NCI-H1048 (cell line): ENCODE data around the gene IFNA14.
"Not testable (repeated sequence)": the region's sequence is repeated elsewhere in the genome, so short reads cannot be mapped to it uniquely, and the experiment has no call there.

Source experiments
- DNase-seq: peaks from one replicate; lab custom pipeline; 2025; lab: John Stamatoyannopoulos, UW

Gene IFNA14

DNA sequence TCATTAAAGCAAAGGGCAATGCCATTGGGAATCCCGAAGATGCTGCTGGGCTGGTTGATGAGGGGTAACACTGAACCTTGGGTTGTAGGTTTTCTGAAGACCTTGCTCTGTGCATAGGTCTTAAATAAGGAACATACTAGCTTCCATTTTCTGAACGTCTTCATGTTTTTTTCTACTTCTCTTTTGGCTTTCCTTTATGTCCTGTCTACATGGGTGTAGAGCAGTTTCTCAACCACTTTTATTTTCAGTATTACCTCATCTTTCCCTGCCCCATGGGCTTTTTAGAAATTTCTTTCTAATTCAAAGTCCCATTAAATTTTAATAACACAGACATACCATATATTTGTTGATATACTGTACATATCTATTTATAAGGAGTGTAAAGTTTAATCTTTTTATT is at the start of gene IFNA14:
IFNA14 (minus strand) TSS at position 95 of the 400 bp plus-strand sequence; CDS start at position 25, 70 bp downstream.
- no peak for DNase-seq

DNA sequence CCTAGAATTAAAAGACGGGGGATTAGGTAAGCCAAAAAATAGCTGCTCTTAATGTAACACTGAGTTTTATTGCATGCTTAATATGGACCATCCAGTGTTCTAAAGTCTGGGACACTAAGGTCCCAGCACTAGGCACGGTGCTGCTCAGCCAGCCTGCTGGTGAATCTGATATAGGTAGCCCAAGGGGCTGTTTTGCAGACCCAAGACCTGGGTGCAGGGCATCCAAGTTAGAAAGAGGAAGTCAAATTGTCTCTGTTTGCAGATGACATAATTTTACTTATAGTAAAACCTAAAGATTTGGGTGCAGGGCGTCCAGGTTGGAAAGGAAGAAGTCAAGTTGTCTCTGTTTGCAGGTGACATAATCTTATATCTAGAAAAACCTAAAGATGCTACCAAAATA is 47.5 kb upstream of the IFNA14 start:
- no peak for DNase-seq

DNA sequence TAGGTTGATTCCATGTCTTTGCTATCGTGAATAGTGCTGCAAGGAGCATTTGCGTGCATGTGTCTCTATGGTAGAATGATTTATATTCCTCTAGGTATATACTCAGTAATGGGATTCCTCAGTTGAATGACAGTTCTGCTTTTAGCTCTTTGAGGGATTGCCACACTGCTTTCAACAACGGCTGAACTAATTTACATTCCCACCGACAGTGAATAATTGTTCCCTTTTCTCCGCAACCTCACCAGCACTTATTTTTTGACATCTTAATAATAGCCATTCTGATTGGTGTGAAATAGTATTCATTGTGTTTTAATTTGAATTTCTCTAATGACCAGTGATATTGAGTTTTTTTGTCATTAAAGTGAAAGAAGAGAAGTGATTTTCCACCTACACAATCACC is 46.9 kb upstream of the IFNA14 start:
- DNase-seq = no peak

DNA sequence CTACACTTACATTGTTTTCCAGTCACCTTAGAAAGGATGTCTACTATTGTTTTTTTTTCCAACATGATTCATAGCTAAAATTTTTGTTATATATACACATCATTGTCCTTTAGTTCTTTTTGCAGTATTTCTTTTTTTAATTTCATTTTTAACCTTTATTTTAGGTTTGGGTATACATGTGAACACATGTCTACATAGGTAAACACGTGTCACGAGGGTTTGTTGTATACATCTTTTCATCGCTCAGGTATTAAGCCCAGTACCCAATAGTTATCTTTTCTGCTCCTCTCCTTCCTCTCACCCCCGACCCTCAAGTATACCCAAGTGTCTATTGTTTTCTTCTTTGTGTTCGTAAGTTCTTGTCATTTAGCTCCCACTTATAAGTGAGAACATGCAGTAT is 46.3 kb upstream of the IFNA14 start:
- no peak for DNase-seq

DNA sequence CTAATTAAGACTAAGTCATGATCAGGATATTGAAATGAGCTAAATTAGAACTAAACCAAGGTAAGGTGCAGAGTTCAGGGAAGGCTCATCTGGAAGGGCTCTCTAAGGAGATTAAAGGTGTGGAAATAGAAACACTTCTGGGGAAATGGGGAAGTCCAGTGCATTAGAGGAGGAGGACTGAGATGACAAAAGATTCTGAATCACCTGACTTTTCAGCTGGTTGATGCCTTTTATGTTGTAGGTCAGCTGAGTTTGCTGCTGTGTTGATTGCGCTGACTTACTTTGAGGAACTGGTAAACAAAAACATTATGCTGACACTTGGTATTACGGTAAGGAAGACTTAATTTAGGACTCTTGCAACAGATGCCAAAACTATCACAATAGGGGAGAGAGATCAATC is 41.5 kb upstream of the IFNA14 start:
- DNase-seq = no peak

DNA sequence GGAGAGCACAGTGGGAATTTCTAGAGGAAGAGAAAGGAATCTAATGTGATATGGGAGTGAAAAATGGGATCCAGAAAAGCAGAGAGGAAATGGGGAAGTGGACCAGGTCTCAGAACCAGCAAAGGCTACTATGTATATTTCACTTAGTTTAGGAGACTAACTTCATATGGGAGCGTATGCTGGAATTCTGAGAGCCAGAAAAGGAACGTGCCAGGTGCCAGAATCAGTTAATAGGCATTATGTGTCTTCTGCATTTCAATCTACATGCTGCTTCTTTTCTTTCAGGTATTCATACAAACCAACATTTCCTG is 28.5 kb upstream of the IFNA14 start:
- DNase-seq = no peak

DNA sequence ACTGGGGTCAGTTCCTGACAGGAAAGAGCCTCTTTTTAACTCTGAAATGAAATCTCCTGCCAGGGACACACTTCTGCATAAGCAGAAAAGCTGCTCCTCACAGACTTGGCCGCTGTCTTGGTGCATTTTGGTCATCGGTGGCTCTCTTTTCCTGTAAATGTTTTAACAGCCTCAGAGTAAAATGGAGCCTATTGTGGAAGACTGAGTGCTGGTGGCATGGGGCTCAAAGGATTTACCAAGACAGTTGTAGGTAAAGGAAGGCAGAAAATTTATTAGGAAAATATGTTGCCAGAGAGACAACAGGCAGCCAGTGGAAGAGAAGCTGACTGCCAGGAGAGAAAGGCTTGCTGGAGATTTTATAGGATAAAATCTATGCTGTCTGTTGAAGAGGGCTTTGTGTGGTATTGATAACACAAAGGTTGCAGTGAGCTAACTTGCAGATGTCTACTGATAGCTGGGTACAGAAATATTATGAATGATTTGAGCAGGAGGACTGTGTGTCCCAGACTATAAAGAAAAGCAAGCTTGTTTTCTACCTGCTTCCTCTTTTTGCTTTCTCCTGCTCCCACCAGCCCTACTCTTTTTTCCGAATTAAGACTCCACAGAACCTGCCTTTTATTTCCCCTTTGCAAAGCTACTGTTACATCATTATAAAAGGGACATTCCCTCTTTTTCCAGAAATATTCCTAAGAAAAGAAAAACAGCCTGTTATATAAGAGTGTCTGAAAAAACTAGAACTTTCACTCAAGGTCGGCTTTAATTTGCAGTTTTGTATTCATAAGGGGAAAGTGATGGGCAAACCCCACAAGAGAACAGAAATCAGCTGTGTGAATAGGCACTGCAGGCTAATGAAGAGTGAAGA is 27.9 kb upstream of the IFNA14 start:
- DNase-seq = no peak

DNA sequence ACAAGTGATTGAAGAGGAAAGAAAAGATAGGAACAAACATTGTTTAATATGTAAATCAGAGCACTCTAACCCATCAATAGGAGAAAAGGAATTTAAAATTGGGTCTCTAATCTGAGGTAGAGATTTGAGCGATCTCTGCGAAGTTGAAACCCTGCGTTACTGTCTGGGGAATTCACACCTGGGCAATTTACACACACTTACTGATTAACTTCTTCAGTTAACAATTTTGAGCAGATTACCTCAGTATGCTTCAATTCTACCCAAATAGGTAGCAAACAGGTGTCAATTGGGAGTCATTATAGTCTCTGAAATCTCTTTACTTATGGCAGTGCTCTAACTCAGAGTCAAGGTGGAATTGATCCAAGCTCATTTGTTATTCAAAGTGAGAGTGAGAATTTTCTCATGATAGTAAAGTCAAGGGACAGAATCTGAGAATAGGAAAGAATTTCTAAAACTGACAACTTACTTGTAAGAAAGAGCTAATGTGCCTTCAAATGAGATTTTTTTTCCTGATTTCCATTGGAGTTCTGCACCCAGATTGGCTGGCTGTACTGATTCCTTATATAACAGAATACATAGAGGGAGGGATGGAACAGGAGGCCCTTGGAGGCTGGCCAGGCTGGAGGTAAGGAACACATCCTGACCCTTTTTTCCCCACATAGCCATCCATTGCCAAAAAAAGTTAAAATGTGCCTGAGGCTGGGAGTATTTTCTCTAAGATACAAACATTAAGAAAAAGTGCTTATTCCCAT is 27.1 kb upstream of the IFNA14 start:
- no peak for DNase-seq

DNA sequence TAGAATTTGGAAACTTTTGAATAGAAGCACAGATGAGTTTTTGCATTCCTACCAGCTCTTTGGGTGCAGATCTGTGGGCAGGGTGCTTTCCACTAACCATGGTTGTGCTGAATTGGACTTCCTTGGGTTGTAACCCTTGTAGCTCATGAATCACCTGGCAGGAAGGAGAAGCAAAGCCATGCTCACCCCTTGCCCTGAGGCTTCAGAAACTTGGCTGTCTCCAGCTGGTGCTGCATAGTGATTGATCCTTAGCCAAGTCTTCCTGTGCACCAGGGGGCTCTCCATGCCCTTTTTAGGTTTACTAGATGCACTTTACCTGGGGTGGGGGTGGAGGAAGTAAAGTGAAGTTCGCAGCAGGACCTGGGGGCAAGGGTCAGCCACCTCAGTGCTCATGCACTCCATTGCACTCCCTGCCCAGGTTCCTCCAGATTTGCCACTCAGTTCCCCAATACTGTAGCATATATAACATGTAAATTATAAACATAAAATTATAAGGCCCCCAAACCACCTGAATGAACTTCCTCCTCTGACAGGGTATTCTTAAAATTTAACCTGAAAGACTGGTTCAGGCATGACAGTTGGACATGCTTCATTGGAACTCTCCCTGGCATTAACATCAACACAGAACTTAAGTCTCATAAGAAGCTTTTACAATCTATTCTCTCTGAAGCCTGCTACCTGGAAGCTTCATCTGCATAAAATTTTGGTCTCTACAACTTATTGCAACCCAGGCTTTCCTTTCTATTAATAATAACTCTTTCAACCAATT is 25.8 kb upstream of the IFNA14 start:
- no peak for DNase-seq

DNA sequence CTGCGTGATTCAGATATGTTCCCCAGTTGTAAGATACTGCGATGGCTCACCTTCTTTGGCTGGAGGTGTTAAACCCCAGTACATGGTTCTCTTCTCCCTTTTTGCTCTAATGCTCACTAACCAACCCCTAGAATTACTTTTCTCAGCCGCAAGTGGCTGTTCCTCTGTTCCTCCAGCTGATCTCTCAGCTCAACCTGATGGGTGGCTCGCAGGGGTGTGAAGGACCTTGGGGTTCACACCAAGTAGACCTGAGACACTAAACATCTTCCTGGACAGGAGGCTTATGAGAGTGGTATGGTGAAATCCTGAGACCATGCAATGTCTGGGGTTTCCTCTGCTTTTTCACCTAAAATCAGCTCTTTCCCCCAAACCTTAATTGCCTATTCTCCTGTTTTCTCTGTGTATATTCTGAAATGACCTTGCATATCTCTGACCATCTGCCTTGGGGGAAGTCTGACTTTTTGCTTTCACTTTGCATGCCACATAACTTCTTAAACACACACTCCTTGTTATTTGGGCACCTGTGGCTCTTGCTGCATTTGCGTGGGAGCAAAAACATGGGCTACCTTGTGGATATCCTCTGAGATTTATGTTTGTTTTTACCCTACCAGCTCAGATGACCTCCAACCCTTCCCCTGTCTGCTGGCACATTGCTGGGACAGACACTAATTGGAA is 15.9 kb upstream of the IFNA14 start:
- no peak for DNase-seq

DNA sequence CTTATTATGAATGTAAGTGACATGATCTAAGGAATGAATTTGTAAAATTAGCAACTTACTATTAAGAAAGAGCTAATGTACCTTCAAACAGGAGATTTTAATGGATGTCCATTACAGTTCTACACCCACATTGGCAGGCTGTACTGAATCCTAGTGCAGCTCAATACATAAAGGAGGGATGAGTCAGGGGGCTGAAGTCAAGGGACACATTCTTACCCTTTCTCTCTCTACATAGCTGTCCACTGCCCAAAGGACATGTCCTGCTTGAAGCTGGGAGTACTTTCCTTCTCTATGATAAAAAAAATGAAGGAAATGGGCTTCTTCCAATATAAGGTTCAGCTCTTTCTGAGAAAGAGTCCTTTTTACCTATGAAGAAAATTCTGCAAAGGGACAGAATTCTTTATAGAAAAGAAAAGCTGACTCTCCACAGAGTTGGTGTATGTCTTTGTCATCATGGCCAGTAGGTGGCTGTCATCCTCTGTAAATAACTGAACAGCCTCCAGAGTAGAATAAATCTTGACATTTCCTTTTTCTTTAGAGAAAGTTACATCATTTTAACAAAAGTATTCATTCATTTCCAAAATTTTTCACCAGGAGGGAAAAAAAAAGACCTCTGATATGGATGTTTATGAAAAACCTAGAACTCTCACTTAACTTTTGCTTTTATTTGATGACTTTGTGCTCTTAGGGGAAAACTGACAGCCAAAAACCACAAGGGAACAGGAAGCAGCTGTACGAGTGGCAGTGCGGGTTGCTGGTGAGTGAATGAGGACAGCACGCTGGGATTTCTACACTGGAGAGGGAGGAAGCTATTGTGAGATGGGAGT is 13.1 kb upstream of the IFNA14 start:
- no peak for DNase-seq

DNA sequence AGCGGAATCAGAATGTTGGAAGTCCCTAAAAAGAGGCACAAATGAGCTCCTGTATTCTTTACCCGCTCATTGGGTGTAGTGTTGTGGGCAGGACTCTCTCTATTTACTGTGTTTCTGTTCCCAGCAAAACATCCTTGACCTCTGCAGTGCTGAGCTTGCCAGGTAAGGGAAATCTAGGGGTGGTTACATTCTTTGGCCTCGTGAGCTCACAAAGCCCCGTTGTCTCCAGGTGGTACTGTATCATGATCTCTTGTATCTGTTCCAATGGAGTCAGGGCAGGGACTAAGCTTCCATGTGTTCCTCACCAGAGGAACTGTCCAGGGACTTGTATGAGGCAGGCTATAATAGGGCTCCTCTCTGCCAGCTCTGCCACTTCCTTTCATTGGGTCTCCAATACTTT is 11.8 kb upstream of the IFNA14 start:
- DNase-seq = no peak

DNA sequence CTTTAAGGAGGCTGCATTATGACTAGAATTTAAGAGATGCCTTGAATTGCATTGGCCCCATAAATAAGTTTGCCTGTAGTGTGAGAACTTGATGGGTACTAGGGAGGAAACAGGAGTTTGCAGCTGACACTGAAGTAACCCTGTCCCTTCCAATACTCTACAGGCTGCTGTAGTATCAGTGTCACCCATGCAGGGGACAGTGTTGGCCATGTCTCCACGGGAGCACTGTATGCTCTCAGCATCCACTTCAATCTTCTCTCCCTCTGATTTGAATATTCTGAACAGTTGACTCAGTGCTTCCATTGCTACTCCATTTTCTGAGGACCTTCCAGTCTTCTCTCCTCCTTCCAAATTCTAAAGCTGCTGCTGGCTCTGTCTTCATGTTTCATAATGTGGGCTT is 11.4 kb upstream of the IFNA14 start:
- DNase-seq = no peak

DNA sequence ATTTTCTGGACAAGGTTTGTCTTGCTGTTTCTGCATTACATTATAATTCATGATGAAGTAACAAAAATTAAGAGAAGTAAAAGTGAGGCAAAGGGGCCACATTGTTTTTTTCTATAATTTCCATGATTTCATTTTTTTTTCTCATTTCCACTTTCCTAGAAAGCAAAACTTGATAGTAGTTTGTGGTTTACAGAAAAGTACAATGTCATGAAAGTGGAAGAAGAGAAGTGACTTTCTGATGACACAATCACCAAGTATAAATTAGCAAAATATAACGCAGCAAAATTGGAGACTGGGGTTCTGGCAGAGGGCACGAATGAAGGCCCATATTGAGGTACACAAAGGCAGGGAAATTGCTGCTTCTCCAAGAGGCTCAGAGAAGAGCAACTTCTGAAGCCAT is 5.0 kb upstream of the IFNA14 start:
- no peak for DNase-seq

DNA sequence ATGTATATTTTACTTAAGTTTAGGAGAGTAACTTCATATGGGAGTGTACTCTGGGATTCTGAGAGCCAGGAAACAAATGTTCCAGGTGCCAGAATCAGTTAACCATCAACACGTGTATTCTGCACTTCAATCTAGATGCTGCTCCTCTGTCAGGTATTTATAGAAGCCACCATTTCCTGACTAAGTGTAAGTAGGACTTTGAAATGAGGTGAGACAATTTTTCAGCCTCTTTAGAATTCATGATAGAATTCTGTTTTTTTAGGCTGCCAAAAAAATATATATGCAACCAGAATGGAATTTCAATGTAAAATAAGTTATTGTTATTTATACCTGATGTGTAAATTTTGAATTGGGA is 3.5 kb downstream of the IFNA14 start:
- DNase-seq = not testable (repeated sequence)

DNA sequence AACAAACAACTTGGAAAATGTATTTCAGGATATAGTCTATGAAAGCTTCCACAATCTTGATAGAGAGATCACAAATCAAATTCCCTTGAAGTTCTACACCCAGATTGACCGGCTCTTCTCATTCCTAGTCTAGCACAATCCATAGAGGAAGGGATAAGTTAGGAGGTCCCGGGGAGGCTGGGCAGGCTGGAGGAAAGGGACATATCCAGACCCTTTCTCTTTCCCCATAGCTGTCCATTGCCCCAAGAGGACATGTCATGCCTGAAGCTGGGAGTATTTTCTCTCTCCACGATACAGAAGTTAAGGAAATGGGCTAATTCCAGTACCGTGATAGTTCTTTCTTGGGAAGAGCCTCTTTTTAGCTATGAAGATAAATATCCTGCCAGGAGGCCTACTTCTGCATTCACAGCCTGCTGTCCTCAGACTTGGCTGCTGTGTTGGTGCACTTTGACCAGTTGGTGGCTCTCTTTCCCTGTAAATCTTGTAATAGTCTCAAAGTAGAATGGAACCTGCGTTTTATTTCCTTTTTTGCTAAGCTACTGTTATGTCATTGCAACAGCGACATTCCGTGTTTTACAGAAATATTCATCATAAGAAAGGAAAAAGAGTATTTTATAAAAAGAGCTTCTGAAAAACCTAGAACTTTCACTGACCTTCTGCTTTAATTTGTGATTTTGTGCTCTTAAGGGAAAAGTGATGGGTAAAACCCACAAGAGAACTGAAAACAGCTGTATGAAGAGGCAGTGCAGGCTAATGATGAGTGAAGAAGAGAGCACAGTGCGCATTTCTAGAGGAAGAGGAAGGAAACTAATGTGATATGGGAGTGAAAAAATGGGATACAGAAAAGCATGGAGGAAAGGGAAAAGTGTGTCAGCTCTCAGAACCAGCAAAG is 4.1 kb downstream of the IFNA14 start:
- not testable (repeated sequence) for DNase-seq

DNA sequence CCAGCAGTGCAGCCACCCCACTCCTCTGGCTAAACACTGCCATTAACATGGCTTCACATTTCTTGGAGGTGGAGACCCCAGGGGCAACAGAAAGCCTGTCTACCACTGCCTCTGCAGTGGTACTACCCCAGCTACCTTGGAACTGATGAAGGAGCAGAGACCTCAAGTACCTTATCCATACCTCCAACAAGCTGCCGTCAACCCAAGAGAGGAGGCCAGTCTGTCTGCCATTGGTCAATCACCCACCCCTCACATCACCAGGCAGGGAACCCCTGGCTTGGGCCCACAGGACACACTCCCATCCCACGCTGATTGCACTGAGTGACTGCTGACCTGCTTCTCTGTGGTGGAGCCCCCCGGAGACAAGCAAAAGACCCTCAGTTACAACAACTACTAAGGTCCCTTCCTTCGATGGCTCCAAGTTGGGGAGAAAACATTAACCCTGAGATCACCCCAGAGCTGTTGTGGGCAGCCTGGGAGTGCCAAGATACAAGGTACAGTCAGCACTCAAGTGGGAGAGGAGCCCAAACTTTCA is 5.6 kb downstream of the IFNA14 start:
- DNase-seq = no peak

DNA sequence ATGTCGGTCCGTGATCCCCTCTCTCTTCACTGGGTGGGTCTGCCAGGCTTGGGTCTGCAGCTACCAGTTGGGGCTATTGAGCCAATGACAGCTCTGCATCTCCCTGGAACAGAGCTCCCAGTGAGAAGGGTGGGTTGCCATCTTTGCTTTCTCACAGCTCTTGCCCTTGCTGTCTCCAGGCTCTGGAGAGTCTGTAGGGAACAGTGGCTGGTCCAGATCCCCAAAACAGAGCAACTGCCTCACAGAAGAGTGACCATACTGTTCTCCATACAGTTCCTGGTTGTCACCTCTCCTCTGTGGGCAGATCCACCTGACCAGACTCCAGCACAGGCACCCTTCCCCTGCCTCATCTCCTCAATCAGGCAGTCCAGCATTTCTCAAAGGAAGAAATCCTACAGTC is 6.5 kb downstream of the IFNA14 start:
- DNase-seq = no peak

DNA sequence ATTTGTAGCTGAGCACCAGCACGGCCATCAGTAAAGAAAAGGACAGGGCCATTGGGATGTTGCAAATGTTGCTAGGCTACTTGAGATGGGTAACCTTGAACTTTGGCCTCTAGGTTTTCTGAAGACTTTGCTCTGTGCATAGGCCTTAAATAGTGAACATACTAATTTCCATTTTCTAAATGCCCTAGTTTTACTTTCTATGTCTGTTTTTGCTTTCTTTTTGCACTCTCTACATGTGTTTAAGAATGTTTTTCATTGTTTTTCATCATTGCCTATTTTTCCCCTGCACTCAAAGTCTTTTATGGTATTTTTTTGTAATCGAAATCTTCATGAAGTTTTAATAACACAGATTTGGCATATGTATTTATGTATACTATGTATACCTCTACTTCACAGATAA is 11.7 kb downstream of the IFNA14 start, which contains the start of gene IFNA17:
IFNA17 (minus strand) TSS at position 101 of the 400 bp plus-strand sequence; CDS start at position 52, 49 bp downstream.
- DNase-seq = no peak

DNA sequence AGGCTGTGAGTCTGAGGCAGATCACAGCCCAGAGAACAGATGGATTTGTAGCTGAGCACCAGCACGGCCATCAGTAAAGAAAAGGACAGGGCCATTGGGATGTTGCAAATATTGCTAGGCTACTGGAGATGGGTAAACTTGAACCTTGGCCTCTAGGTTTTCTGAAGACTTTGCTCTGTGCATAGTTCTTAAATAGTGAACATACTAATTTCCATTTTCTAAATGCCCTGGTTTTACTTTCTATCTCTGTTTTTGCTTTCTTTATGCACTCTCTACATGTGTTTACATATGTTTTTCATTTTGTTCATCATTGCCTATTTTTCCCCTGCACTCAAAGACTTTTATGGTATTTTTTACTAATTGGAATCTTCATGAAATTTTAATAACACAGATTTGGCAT is 22.6 kb downstream of the IFNA14 start, which contains the start of gene IFNA16:
IFNA16 (minus strand) TSS at position 101 of the 400 bp plus-strand sequence; CDS start at position 95, 6 bp downstream.
- DNase-seq = not testable (repeated sequence)
